GM12892 (cell line): ENCODE results near the gene DNMT1.

Experiments
- POLR2A ChIP-seq: IDR thresholded peaks from 2 replicates; pipeline ENCODE4 v1.6.1; 2011; ENCODE audit warnings: low read depth, low read length, control low read depth
- POLR2AphosphoS5 ChIP-seq: IDR thresholded peaks from 2 replicates; pipeline ENCODE4 v1.6.1; 2011; ENCODE audit warnings: low read depth, low read length, control low read depth
- TAF1 ChIP-seq: IDR thresholded peaks from 2 replicates; pipeline ENCODE4 v1.6.1; 2011; ENCODE audit warnings: low read depth, mild to moderate bottlenecking, control low read depth, low read length, borderline replicate concordance

DNA sequence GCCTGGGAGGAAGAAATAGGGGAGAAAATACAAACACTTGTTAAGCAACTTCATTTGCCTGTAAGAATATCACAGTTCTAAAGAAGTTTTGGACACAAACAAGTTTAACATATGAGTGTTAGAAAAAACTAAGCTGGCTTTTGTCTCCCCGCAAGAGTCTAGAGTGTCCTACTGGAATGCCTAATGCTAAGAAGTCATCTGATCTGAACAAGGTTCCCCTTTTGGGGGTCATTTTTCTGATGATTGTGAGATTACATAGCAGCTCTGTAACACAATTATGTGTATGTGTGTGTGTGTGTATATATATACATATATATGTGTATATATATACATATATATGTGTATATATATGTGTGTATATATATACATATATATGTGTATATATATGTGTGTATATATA, 12.7 kb downstream of the DNMT1 start:
- TF ChIP-seq TAF1 (no peak), POLR2A (no peak), POLR2AphosphoS5 (no peak)
